K562 (cell line): ENCODE measurements around the gene IL3RA. TPM values are rescaled to one million over a fixed set of nuclear protein-coding genes. Genes with fewer than 3 reads are reported as not detected.

ENCODE experiments used
- ATAC-seq: fragments of 200-7000 bp; cut with Tn5 transposase; 3 replicates; pipeline ENCODE4 v1.9.1; 2020; ENCODE audit warnings: moderate library complexity
- BruUV-seq: library from RNA; stranded (reverse); fragments of 400-500 nt; replicated peaks from 2 replicates; lab custom pipeline; 2021; lab: Mats Ljungman, UMichigan
- CTCF ChIA-PET: fragments of 300-600 bp; formaldehyde crosslinking; extraction: SDS; loops from one replicate; lab custom pipeline; 2021; ENCODE audit warnings: low intra/inter-chr PET ratio; lab: Yijun Ruan, JAX
- POLR2A ChIA-PET: fragments of 300-600, 350-650 bp; sonication (Branson Sonifier 250); formaldehyde crosslinking; extraction: SDS; loops from one replicate; lab custom pipeline; 2021; ENCODE audit warnings: antibody characterized with exemption, inconsistent platforms; lab: Yijun Ruan, JAX
- DNase-seq, 4 experiments: peaks; one replicate each; pipeline versions ENCODE4 v3.0.0 to v3.0.0-alpha.2; 2011 to 2018; ENCODE audit warnings: low spot score in 3 of 4, mixed read lengths in 3 of 4; ENCODE audit errors: extremely low read depth in 1 of 4
- FAIRE-seq: peaks from 2 replicates; lab custom pipeline; 2011; peaks lifted over from hg19 to GRCh38; lab: Jason Lieb, UNC
- H2AFZ ChIP-seq: 2 replicates; pipeline ENCODE4 v1.6.0; 2011; ENCODE audit warnings: low read depth, low read length, control low read depth, inconsistent platforms
- H3K27ac ChIP-seq: fragments of 200-600 bp; 3 replicates; pipeline ENCODE4 v1.8.0; 2011; ENCODE audit warnings: low read depth, mild to moderate bottlenecking, control low read depth, inconsistent platforms, low read length, moderate library complexity, mixed read lengths; ENCODE audit errors: extremely low read depth
- H3K27me3 ChIP-seq, 2 experiments: fragments of 300-600 bp in 1 of 2; 2 replicates in 1 of 2; 3 replicates in 1 of 2; pipeline versions ENCODE4 v1.6.0 to v1.8.0; 2011; ENCODE audit warnings: inconsistent platforms in 2 of 2, low read length in 2 of 2, mild to moderate bottlenecking in 1 of 2, mixed read lengths in 1 of 2, moderate library complexity in 1 of 2; ENCODE audit not compliant: control insufficient read depth in 2 of 2, insufficient read depth in 2 of 2
- H3K36me3 ChIP-seq: fragments of 300-600 bp; 3 replicates; pipeline ENCODE4 v1.8.0; 2011; ENCODE audit warnings: mild to moderate bottlenecking, low read length, inconsistent platforms; ENCODE audit not compliant: control insufficient read depth, insufficient read depth
- H3K4me1 ChIP-seq, 2 experiments: fragments of 200-600 bp in 1 of 2; replicated peaks in 1 of 2; 2 replicates in 1 of 2; 3 replicates in 1 of 2; pipeline versions ENCODE4 v1.5.1 to v1.8.0; 2011; ENCODE audit warnings: inconsistent platforms in 2 of 2, low read length in 2 of 2, mild to moderate bottlenecking in 1 of 2, mixed read lengths in 1 of 2, moderate library complexity in 1 of 2; ENCODE audit not compliant: control insufficient read depth in 2 of 2, insufficient read depth in 2 of 2
- H3K4me2 ChIP-seq: 2 replicates; pipeline ENCODE4 v1.6.1; 2011; ENCODE audit warnings: low read length, control low read depth, inconsistent platforms, mixed read lengths; ENCODE audit not compliant: insufficient read depth
- H3K4me3 ChIP-seq: fragments of 200-600 bp; sonication (generic), shearing (Covaris generic); 2 replicates; pipeline ENCODE4 v1.5.1; 2016; ENCODE audit warnings: control low read depth, inconsistent platforms
- H3K79me2 ChIP-seq: fragments of 200-600 bp; 3 replicates; pipeline ENCODE4 v1.8.0; 2011; ENCODE audit warnings: low read length, inconsistent platforms; ENCODE audit not compliant: control insufficient read depth, insufficient read depth
- H3K9ac ChIP-seq, 2 experiments: 2 replicates each; pipeline versions ENCODE4 v1.6.0 to v1.6.1; 2011; ENCODE audit warnings: low read depth in 2 of 2, low read length in 2 of 2, control low read depth in 1 of 2, inconsistent platforms in 1 of 2, mild to moderate bottlenecking in 1 of 2, mixed read lengths in 1 of 2; ENCODE audit not compliant: insufficient read depth in 1 of 2
- H3K9me1 ChIP-seq: one replicate; pipeline ENCODE4 v1.6.0; 2011; ENCODE audit warnings: inconsistent platforms, mild to moderate bottlenecking, low read length, moderate library complexity; ENCODE audit not compliant: control insufficient read depth, insufficient read depth
- H3K9me3 ChIP-seq: replicated peaks from 2 replicates; pipeline ENCODE4 v1.5.1; 2011; ENCODE audit warnings: low read depth, low read length, inconsistent platforms; ENCODE audit not compliant: control insufficient read depth, insufficient read depth
- H4K20me1 ChIP-seq: replicated peaks from 2 replicates; pipeline ENCODE4 v1.6.1; 2011; ENCODE audit warnings: low read length, inconsistent platforms, mixed read lengths; ENCODE audit not compliant: control insufficient read depth, insufficient read depth
- LCOR ChIP-seq: sonication (generic); formaldehyde crosslinking; IDR thresholded peaks from 2 replicates; pipeline ENCODE4 v1.8.0; 2022; ENCODE audit warnings: mild to moderate bottlenecking, missing genetic modification reagents
- STAT5A ChIP-seq: IDR thresholded peaks from 2 replicates; pipeline ENCODE4 v1.6.1; 2012; ENCODE audit warnings: low read length, inconsistent platforms, borderline replicate concordance
- WGBS: fragments of 100-300 bp; shearing (Covaris generic); methylation state at CpG from one replicate; pipeline ENCODE4 v1.1.6; 2016; ENCODE audit warnings: low coverage, mixed read lengths; ENCODE audit not compliant: insufficient coverage; ENCODE audit errors: missing lambda C conversion rate; 5-methylcytosine and 5-hydroxymethylcytosine counted together
- in situ Hi-C: fragments of 300-500 bp; cut with MboI; formaldehyde crosslinking; loops from 4 replicates; pipeline ENCODE4 v1.15.0; 2018; ENCODE audit warnings: inconsistent platforms, mixed read lengths
- intact Hi-C: fragments of 100-400 bp; cut with micrococcal nuclease; formaldehyde crosslinking; loops from 2 replicates; pipeline ENCODE4 v1.14.2; 2022
- polyA plus RNA-seq, 8 experiments: library from polyadenylated mRNA; depleted of rRNA in 4 of 8; stranded (reverse) in 5 of 8; unstranded in 3 of 8; fragments of >200 nt; fragmentation: Nextera tagmentation in 2 of 8; fragmentation: Illumina TruSeq in 1 of 8; extraction: Ambion mirVana in 2 of 8; extraction: Trizol in 1 of 8; gene quantifications; 2 replicates each; pipeline versions ENCODE4 v1.2.1 to v1.2.3, GENCODE V29; 2011 to 2014; ENCODE audit warnings: inconsistent platforms in 1 of 8, missing spikeins in 1 of 8
- total RNA-seq, 7 experiments: library from RNA; depleted of rRNA in 6 of 7; stranded (reverse); fragments of >200 nt in 6 of 7; fragmentation: Illumina TruSeq in 2 of 7; extraction: Trizol in 2 of 7; gene quantifications; 2 replicates each; pipeline versions ENCODE4 v1.2.1 to v1.2.3, GENCODE V29; 2011 to 2021; ENCODE audit warnings: low replicate concordance in 1 of 7
- TF ChIP-seq, protein P1 (sequence below): IDR thresholded peaks from 2 replicates; pipeline ENCODE4 v1.6.1; 2011; ENCODE audit not compliant: insufficient read length; ENCODE audit errors: extremely low read depth

IL3RA gene
- total and polyA plus RNA-seq, 9 of the 15 experiments (the other 6 are each of a cell fraction or from before 2014, with no cell fraction given) = not detected

DNA sequence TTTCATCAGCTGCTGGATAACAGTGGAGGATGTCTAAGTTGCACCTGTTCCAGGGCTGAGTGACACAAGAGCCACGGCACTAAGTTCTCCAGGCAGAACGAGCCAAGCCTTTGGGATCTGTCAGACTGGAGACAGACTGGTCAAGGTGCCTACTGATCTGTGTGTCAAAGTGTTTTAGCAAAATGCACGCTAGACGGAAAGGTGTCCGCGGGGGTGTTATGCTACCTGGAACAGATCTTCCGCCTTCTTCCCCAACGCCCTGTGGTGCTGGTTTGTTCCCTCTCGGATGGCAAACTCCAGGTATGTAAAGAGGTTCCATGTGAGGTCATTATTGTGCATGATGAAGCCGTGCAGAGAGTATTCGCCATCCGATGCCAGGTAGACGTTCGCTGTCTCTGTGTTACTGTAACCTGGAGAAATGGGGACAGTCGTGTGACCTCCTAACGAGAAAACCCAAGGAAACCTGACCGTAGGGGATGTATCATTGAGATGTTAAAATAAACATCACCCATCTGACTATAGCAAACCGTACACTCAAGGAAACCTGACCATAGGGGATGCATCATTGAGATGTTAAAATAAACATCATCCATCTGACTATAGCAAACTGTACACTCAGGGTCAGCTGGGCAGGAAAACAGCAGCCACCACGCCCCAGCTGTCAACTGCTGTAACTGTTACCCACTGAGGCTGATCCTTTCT is 85.0 kb downstream of the IL3RA start:
- H3K9me1 ChIP-seq = no peaks in the 10 kb centered on the region
- ATAC-seq = no peak
- POLR2A ChIA-PET = no interaction called here
- no peak for FAIRE-seq
- BruUV-seq = no TSS peak
- no peak overlapping the region for H3K4me3 ChIP-seq
- intact Hi-C loops (no loop called here), in situ Hi-C loops (no loop called here)
- H3K9ac ChIP-seq = no peak overlapping the region
- TF ChIP-seq STAT5A = peak; percentile 6; the same call in 1 of the 2 replicates
- TF ChIP-seq LCOR (CRISPR knock-in tag) = no peak
- no peaks in the 10 kb centered on the region for H4K20me1 ChIP-seq
- no peak overlapping the region for H2AFZ ChIP-seq
- no peaks in the 10 kb centered on the region for H3K79me2 ChIP-seq
- CTCF ChIA-PET = no interaction called here
- peaks cover 15% of the 10 kb centered on the region; the same call in 2 of the 3 replicates for H3K36me3 ChIP-seq
- H3K27ac ChIP-seq = no peak overlapping the region; the same call in 2 of the 3 replicates
- 99% methylated on average over 19 of the region's 19 CpGs for WGBS
- H3K9me3 ChIP-seq = no peaks in the 10 kb centered on the region; the same call in 1 of the 2 replicates
- peaks cover 0 to 9% of the 10 kb centered on the region in 2 experiments; a peak in 2 of 5 replicates for H3K4me1 ChIP-seq
- DNase-seq = no peak
- no peak overlapping the region for H3K4me2 ChIP-seq
- H3K27me3 ChIP-seq = no peaks in the 10 kb centered on the region

DNA sequence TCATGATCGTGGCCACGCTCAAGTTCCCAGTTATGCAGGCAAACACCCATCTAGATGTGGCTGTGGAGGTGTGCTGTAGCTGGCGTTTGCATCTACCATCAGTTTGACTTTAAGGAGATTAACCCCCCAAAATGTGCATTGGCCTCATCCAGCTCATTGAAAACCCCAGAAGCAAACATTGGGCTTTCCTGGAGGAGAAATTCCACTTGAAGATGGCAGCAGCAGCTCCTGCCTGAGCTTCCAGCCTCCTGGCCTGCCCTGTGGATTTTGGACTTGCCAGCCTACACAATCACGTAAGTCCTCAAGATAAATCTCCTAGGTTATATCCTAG is 85.5 kb downstream of the IL3RA start:
- no peak overlapping the region for H3K4me3 ChIP-seq
- no peak overlapping the region for H2AFZ ChIP-seq
- no peaks in the 10 kb centered on the region for H3K79me2 ChIP-seq
- H3K9me3 ChIP-seq = no peaks in the 10 kb centered on the region; the same call in 1 of the 2 replicates
- no peak overlapping the region for H3K4me2 ChIP-seq
- intact Hi-C loops (no loop called here), in situ Hi-C loops (no loop called here)
- no peak overlapping the region for H3K27ac ChIP-seq
- H3K36me3 ChIP-seq = peaks cover 11% of the 10 kb centered on the region; the same call in 2 of the 3 replicates
- no TSS peak for BruUV-seq
- 71% methylated on average over 4 of the region's 4 CpGs for WGBS
- no peaks in the 10 kb centered on the region for H3K27me3 ChIP-seq
- POLR2A ChIA-PET = no interaction called here
- no peak for FAIRE-seq
- peaks cover 0 to 9% of the 10 kb centered on the region in 2 experiments; a peak in 2 of 5 replicates for H3K4me1 ChIP-seq
- DNase-seq = no peak
- H4K20me1 ChIP-seq = no peaks in the 10 kb centered on the region
- no peaks in the 10 kb centered on the region for H3K9me1 ChIP-seq
- CTCF ChIA-PET = no interaction called here
- 0 out of 2 replicates have a peak, but pooled peaks have one; percentile 1 for TF ChIP-seq STAT5A
- TF ChIP-seq, protein P1, sequence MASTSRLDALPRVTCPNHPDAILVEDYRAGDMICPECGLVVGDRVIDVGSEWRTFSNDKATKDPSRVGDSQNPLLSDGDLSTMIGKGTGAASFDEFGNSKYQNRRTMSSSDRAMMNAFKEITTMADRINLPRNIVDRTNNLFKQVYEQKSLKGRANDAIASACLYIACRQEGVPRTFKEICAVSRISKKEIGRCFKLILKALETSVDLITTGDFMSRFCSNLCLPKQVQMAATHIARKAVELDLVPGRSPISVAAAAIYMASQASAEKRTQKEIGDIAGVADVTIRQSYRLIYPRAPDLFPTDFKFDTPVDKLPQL = no peak
- no peak overlapping the region for H3K9ac ChIP-seq
- no peak for ATAC-seq
